Motor neuron (in vitro differentiated cells): ENCODE results near the gene ZFP3. TPM values are rescaled to one million over a fixed set of nuclear protein-coding genes. Genes with fewer than 3 reads are reported as not detected.
"Not testable (repeated sequence)": the region's sequence is repeated elsewhere in the genome, so short reads cannot be mapped to it uniquely, and the experiment has no call there.

Experiments
- ATAC-seq, 8 experiments: fragments of 200-7000 bp; cut with Tn5 transposase; replicated peaks in 6 of 8; 2 replicates each; pipeline ENCODE4 v1.8.0; 2021; ENCODE audit warnings: mild to moderate bottlenecking in 8 of 8, moderate library complexity in 8 of 8
- H3K27ac ChIP-seq, 2 donors: fragments of 250-450 bp; sonication (Bioruptor Pico); 2 replicates each; pipeline ENCODE4 v1.9.0; 2021; ENCODE audit warnings: antibody characterized with exemption in 2 of 2, mild to moderate bottlenecking in 2 of 2, moderate library complexity in 1 of 2
- H3K4me1 ChIP-seq, 2 donors: fragments of 250-450 bp; sonication (Bioruptor Pico); replicated peaks in 1 of 2; 2 replicates each; pipeline ENCODE4 v1.6.1; 2021; ENCODE audit warnings: antibody characterized with exemption in 2 of 2, mild to moderate bottlenecking in 2 of 2, moderate library complexity in 1 of 2
- H3K4me3 ChIP-seq, 5 donors: fragments of 250-450 bp; sonication (Bioruptor Pico); 2 replicates each; pipeline ENCODE4 v1.9.0; 2021; ENCODE audit warnings: antibody characterized with exemption in 5 of 5, mild to moderate bottlenecking in 5 of 5, moderate library complexity in 4 of 5
- WGBS, 10 experiments: fragments of 450-650 bp; shearing (Covaris generic); methylation state at CpG; one replicate each; pipeline ENCODE4 v1.0.0; 2022; 5-methylcytosine and 5-hydroxymethylcytosine counted together
- in situ Hi-C, 9 experiments: fragments of 400-800 bp; cut with MboI; loops; one replicate each; pipeline ENCODE4 v1.15.0; 2021; ENCODE audit warnings: low sequenced_read_pairs in 9 of 9, low pct_unique_long_range_greater_than_20kb in 2 of 9; ENCODE audit not compliant: unreplicated experiment in 9 of 9
- total RNA-seq, 8 experiments: library from RNA; unstranded; fragments of 300-600 nt; gene quantifications; 2 replicates each; pipeline versions ENCODE4 v1.2.3 to v1.2.4, GENCODE V29; 2022

The ZFP3 gene
- total RNA-seq, 8 experiments from 2014 or later: 0.22 to 8.5 (median 1.6) TPM

GRCh38 chr17:5131146-5131715 lies 53.0 kb downstream of the ZFP3 start:
- in situ Hi-C loops: no loop called here
- no peaks in the 10 kb centered on the region for H3K4me1 ChIP-seq
- ATAC-seq: no peak
- H3K4me3 ChIP-seq: no peak overlapping the region
- 0 to 100% (median 80%) methylated on average over 1 to 3 of the region's 7 CpGs; no CpG with 5 or more reads in 7 of the 10 experiments for WGBS, 10 experiments
- H3K27ac ChIP-seq: no peak overlapping the region

- 20 to 100% methylated on average over 1 of the region's 16 CpGs; no CpG with 5 or more reads in 8 of the 10 experiments for WGBS, 10 experiments
- H3K4me1 ChIP-seq, in situ Hi-C loops, ATAC-seq, H3K27ac ChIP-seq, H3K4me3 ChIP-seq: not testable (repeated sequence)
These were observed 53.7 kb downstream of the ZFP3 start for GRCh38 chr17:5131799-5132502.

DNA sequence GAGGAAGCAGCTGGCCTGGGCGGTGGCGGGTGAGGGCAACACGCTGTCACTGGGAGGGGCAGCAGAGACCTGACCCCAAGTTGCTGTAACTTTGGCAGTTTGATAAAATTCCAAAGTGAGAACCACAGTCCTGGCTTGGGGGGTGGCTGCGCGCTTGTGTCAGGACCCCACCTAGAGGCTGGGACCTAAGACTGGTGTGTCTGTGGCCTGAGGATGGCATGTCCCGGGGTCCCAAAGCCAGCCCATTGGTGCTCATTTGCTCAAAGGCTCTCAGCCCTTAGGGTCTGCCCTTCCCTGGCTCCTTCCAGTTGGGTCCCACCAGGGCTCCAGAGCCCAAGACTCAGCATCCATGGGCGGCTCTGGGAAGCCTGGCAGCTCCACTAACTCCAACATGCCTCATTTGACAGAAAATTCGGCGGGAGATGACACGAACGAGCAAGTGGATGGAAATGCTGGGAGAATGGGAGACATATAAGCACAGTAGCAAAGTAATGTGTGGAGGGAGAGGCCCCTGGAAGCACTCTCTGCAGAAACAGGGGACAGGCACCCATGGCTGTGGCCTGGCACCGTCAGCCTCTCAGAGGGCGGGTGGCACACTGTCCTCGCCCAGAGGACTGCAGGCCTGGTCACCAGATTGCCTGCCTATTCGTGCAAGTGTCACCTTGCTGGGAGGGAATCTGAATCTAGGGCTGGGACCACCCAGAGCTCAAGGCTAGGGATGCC lies 54.4 kb downstream of the ZFP3 start:
- H3K27ac ChIP-seq, H3K4me1 ChIP-seq, ATAC-seq, in situ Hi-C loops, H3K4me3 ChIP-seq: not testable (repeated sequence)
- 49 to 87% (median 78%) methylated on average over 1 to 4 of the region's 15 CpGs; no CpG with 5 or more reads in 4 of the 10 experiments for WGBS, 10 experiments

DNA sequence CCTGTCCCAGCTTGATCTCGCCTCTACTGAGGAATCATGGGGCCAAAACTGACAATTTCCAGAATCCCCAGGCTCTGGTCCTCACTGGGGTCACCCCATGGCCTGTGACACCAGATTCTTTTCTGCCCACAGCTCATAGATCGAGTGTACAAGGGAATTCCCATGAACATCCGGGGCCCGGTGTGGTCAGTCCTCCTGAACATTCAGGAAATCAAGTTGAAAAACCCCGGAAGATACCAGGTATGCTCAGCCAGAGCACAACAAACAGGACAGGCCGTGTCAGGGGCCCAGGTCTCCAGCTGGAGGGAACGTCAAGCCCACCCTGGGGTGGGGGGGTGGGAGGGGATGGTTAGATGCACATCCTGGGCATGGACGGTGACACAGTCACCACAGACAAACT lies 55.0 kb downstream of the ZFP3 start:
- ATAC-seq: no peak
- Histone ChIP-seq H3K27ac (no peak overlapping the region), H3K4me3 (no peak overlapping the region), H3K4me1 (no peaks in the 10 kb centered on the region)
- in situ Hi-C loops: no loop called here
- 20 to 78% methylated on average over 1 to 2 of the region's 8 CpGs; no CpG with 5 or more reads in 8 of the 10 experiments for WGBS, 10 experiments

GRCh38 chr17:5133961-5134360 lies 55.7 kb downstream of the ZFP3 start:
- 20 to 54% methylated on average over 2 to 4 of the region's 8 CpGs; no CpG with 5 or more reads in 8 of the 10 experiments for WGBS, 10 experiments
- H3K27ac ChIP-seq, ATAC-seq, H3K4me1 ChIP-seq, H3K4me3 ChIP-seq, in situ Hi-C loops: not testable (repeated sequence)

DNA sequence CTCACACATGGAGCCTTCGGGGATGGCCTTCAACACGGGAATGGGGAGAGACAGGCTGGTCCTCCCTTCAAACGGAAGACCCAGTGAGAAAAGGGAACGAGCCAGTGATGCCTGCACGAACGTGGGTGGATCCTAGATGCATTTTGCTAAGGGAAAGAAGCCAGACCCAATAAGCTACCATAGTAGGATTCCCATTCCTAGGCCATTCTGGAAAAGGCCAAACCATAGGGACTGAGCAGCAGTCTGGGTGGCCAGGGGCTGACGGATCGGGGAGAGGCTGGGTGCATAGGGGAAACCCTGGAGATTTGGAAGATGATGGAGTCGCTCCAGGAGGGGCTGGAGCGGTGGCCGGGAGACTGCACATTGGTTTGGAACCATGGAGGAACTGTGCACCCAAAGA lies 56.3 kb downstream of the ZFP3 start:
- H3K27ac ChIP-seq, H3K4me1 ChIP-seq, ATAC-seq, H3K4me3 ChIP-seq, in situ Hi-C loops: not testable (repeated sequence)
- 20 to 83% (median 71%) methylated on average over 1 to 6 of the region's 11 CpGs; no CpG with 5 or more reads in 4 of the 10 experiments for WGBS, 10 experiments

DNA sequence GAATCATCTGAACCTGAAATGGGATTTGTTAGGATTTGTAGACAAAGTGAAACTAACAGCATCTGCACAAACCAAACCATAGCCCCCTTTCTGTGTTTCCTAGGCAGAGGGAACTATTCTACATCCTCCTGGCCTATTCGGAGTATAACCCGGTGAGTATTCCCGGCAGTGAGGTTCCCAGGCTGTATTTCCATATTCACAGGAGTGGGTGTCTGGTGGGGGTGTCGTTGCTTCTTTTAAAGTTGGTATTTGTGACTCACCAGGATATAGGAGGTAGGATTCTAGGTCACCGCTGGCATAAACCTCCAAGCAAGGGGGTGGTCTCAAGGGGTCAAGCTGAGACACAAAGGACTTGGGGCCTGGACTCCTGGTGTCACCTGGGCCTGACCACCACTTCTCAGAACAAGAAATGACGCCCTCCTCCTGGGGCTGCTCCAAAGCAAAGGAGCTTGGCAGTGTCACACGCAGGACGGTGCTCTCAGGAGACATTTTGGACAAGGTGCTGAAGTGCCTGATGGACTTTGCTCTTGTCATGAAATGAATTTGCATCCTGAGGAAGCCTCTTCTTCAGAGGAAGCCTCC lies 57.0 kb downstream of the ZFP3 start:
- H3K4me3 ChIP-seq, H3K27ac ChIP-seq, ATAC-seq, in situ Hi-C loops, H3K4me1 ChIP-seq: not testable (repeated sequence)
- 13 to 100% (median 58%) methylated on average over 1 to 5 of the region's 8 CpGs; no CpG with 5 or more reads in 2 of the 10 experiments for WGBS, 10 experiments

DNA sequence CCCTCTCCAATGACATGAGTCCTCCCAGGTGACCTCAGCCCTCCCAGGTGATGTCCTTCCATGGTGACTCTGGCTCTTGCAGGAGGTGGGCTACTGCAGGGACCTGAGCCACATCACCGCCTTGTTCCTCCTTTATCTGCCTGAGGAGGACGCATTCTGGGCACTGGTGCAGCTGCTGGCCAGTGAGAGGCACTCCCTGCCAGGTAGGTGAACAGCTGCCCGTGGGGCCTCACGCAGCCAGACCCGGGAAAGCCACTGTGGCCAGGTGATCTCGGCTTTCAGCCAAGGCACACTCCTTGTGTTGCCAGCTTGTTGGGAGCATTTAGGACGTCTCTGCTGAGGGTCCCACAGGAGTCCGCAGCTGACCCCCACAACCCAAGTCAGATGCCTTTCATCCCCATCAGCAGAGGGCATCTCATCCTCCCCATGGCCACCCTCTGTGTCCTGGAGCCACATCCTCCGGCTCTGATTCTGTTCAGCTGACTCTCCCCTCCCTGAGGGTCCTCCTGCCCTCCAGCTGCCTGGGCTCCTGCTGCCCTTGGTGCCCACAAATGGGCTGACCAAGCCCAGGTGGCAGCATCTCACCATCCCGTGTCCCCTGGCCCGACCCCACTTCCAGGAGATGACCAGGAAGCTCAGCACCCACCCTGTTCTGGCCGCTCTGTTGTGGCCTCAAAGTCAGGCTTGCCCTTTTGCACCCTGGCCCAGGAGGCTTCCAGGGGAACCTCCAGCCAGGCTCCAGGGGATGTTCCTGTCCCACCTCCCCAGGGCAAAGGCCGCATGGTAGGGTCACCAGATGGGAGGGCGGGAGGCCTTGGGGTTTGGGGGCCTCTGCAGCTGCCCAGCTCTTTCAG lies 57.7 kb downstream of the ZFP3 start:
- no peak for ATAC-seq
- 60 to 100% (median 82%) methylated on average over 1 to 3 of the region's 14 CpGs; no CpG with 5 or more reads in 7 of the 10 experiments for WGBS, 10 experiments
- in situ Hi-C loops: no loop called here

GRCh38 chr17:5136580-5137412 lies 58.5 kb downstream of the ZFP3 start:
- H3K4me3 ChIP-seq, H3K4me1 ChIP-seq, ATAC-seq, in situ Hi-C loops, H3K27ac ChIP-seq: not testable (repeated sequence)
- WGBS, 10 experiments: 55 to 100% methylated on average over 1 to 4 of the region's 14 CpGs; no CpG with 5 or more reads in 8 of the 10 experiments

More for the DNA sequence above, 57.7 kb downstream of the ZFP3 start:
- Histone ChIP-seq H3K27ac (no peak overlapping the region), H3K4me1 (no peaks in the 10 kb centered on the region), H3K4me3 (no peak overlapping the region)

DNA sequence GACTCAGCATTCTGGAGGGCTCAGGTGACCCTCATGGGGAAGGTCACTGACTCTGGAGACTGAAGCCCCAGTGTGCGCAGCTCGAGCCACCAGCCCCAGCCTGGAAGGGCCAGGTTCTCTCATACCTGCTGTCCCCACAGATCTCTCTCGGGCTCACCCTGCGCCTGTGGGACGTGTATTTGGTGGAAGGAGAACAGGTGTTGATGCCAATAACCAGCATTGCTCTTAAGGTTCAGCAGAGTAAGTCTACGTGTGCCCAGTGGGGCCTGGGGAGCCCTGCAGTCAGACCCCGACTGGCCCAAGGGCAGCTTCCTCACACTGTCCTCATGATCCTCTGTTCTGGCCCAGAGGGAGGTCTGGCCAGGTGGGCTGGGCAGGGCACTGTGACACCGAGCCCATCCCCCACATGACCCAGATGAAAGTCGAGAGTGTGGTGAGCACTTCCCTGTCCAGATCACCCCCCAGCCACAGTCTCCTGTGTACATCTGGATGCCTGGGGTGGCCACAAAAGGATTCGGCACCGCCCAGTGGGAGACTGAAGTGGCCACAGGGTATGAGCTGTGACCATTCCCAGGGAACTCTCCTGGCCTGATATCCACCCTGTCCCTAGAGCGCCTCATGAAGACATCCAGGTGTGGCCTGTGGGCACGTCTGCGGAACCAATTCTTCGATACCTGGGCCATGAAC lies 59.4 kb downstream of the ZFP3 start:
- in situ Hi-C loops, H3K4me3 ChIP-seq, H3K27ac ChIP-seq, H3K4me1 ChIP-seq, ATAC-seq: not testable (repeated sequence)
- 60 to 80% (median 80%) methylated on average over 1 of the region's 15 CpGs; no CpG with 5 or more reads in 7 of the 10 experiments for WGBS, 10 experiments

- ATAC-seq, in situ Hi-C loops, H3K4me3 ChIP-seq, H3K27ac ChIP-seq, H3K4me1 ChIP-seq: not testable (repeated sequence)
- WGBS, 10 experiments: 90 to 100% (median 92%) methylated on average over 1 to 2 of the region's 9 CpGs; no CpG with 5 or more reads in 7 of the 10 experiments
These were observed 59.9 kb downstream of the ZFP3 start for GRCh38 chr17:5138198-5138544.
